IMR-90 (cell line): Measurements from ENCODE around the gene CHN2. TPM values are rescaled to one million over a fixed set of nuclear protein-coding genes. Genes with fewer than 3 reads are reported as not detected.

ENCODE experiments used
- ATAC-seq: fragments of 200-7000 bp; cut with Tn5 transposase; 2 replicates; pipeline ENCODE4 v1.9.1; 2020; ENCODE audit warnings: low read depth, mild to moderate bottlenecking, moderate library complexity
- BruUV-seq: library from RNA; stranded (reverse); fragments of 400-500 nt; replicated peaks from 2 replicates; lab custom pipeline; 2021; lab: Mats Ljungman, UMichigan
- CTCF ChIA-PET: fragments of 300-600 bp; formaldehyde crosslinking; extraction: SDS; loops from one replicate; lab custom pipeline; 2021; ENCODE audit warnings: antibody characterized with exemption; lab: Yijun Ruan, JAX
- POLR2A ChIA-PET: fragments of 300-600 bp; sonication (Branson Sonifier 250); formaldehyde crosslinking; loops from one replicate; lab custom pipeline; 2022; ENCODE audit warnings: antibody characterized with exemption; ENCODE audit not compliant: unreplicated experiment; lab: Charles Lee
- DNase-seq: peaks from one replicate; pipeline ENCODE4 v3.0.0; 2013
- H2AFZ ChIP-seq: replicated peaks from 2 replicates; pipeline ENCODE3; 2013; ENCODE audit warnings: low read length, mild to moderate bottlenecking; ENCODE audit not compliant: poor library complexity
- H2AK5ac ChIP-seq: 2 replicates; pipeline ENCODE4 v1.6.1; 2013; ENCODE audit warnings: low read depth, low read length, inconsistent platforms
- H2AK9ac ChIP-seq: replicated peaks from 2 replicates; pipeline ENCODE3; 2013; ENCODE audit warnings: mild to moderate bottlenecking, low read depth, low read length, moderate library complexity; ENCODE audit not compliant: poor library complexity
- H2BK120ac ChIP-seq: 2 replicates; pipeline ENCODE4 v1.6.1; 2013; ENCODE audit warnings: low read depth, low read length, inconsistent platforms
- H2BK15ac ChIP-seq: 3 replicates; pipeline ENCODE4 v1.6.1; 2013; ENCODE audit warnings: low read depth, low read length, inconsistent platforms
- H2BK20ac ChIP-seq: 2 replicates; pipeline ENCODE4 v1.6.1; 2013; ENCODE audit warnings: low read depth, mild to moderate bottlenecking, inconsistent platforms, low read length, moderate library complexity
- H2BK5ac ChIP-seq: 2 replicates; pipeline ENCODE4 v1.6.1; 2013; ENCODE audit warnings: mild to moderate bottlenecking, low read depth, low read length, inconsistent platforms; ENCODE audit not compliant: poor library complexity, severe bottlenecking
- H3K14ac ChIP-seq: replicated peaks from 2 replicates; pipeline ENCODE4 v1.6.1; 2013; ENCODE audit warnings: low read depth, low read length, inconsistent platforms
- H3K18ac ChIP-seq: 2 replicates; pipeline ENCODE4 v1.6.1; 2013; ENCODE audit warnings: low read depth, low read length, control low read depth
- H3K23ac ChIP-seq: 2 replicates; pipeline ENCODE4 v1.6.1; 2013; ENCODE audit warnings: low read depth, low read length, inconsistent platforms
- H3K27ac ChIP-seq: 2 replicates; pipeline ENCODE4 v1.5.1; 2013; ENCODE audit warnings: mild to moderate bottlenecking, control low read depth, low read length; ENCODE audit not compliant: insufficient read depth
- H3K27me3 ChIP-seq: 2 replicates; pipeline ENCODE4 v1.6.1; 2013; ENCODE audit warnings: low read length; ENCODE audit not compliant: control insufficient read depth, insufficient read depth
- H3K36me3 ChIP-seq: 2 replicates; pipeline ENCODE4 v1.6.1; 2013; ENCODE audit warnings: low read length, mixed read lengths; ENCODE audit not compliant: control insufficient read depth, insufficient read depth
- H3K4ac ChIP-seq: 2 replicates; pipeline ENCODE4 v1.6.1; 2013; ENCODE audit warnings: low read depth, low read length, inconsistent platforms
- H3K4me1 ChIP-seq: 2 replicates; pipeline ENCODE4 v1.6.1; 2013; ENCODE audit warnings: low read length, mixed read lengths; ENCODE audit not compliant: control insufficient read depth, insufficient read depth
- H3K4me2 ChIP-seq: 2 replicates; pipeline ENCODE4 v1.6.1; 2013; ENCODE audit warnings: low read depth, mild to moderate bottlenecking, control low read depth, low read length, moderate library complexity
- H3K4me3 ChIP-seq: 2 replicates; pipeline ENCODE4 v1.5.1; 2013; ENCODE audit warnings: low read depth, mild to moderate bottlenecking, control low read depth, low read length, moderate library complexity; ENCODE audit not compliant: insufficient read depth
- H3K56ac ChIP-seq: 2 replicates; pipeline ENCODE4 v1.6.1; 2013; ENCODE audit warnings: low read length, inconsistent platforms; ENCODE audit not compliant: insufficient read depth; ENCODE audit errors: extremely low read depth
- H3K79me1 ChIP-seq, 2 experiments: 2 replicates each; pipeline ENCODE4 v1.6.1; 2013; ENCODE audit warnings: low read length in 2 of 2, inconsistent platforms in 1 of 2, low read depth in 1 of 2
- H3K9ac ChIP-seq: 2 replicates; pipeline ENCODE4 v1.6.1; 2013; ENCODE audit warnings: low read depth, low read length, control low read depth
- H3K9me1 ChIP-seq: 2 replicates; pipeline ENCODE4 v1.6.1; 2013; ENCODE audit warnings: low read length, inconsistent platforms; ENCODE audit not compliant: insufficient read depth
- H3K9me3 ChIP-seq: 2 replicates; pipeline ENCODE4 v1.6.1; 2013; ENCODE audit warnings: low read length; ENCODE audit not compliant: control insufficient read depth, insufficient read depth
- H4K20me1 ChIP-seq: 2 replicates; pipeline ENCODE4 v1.6.1; 2013; ENCODE audit warnings: low read length, inconsistent platforms; ENCODE audit not compliant: insufficient read depth
- H4K5ac ChIP-seq: 2 replicates; pipeline ENCODE4 v1.6.1; 2013; ENCODE audit warnings: mild to moderate bottlenecking, low read depth, low read length, control low read depth
- H4K8ac ChIP-seq, 2 experiments: 2 replicates each; pipeline ENCODE4 v1.6.1; 2013; ENCODE audit warnings: low read depth in 2 of 2, low read length in 2 of 2, control low read depth in 1 of 2, inconsistent platforms in 1 of 2
- H4K91ac ChIP-seq: 2 replicates; pipeline ENCODE4 v1.6.1; 2013; ENCODE audit warnings: low read depth, low read length, inconsistent platforms; ENCODE audit not compliant: insufficient read depth
- BHLHE40 ChIP-seq: fragments of 150-350 bp; IDR thresholded peaks from 2 replicates; pipeline ENCODE4 v1.6.1; 2016; ENCODE audit warnings: mild to moderate bottlenecking, low read depth, low read length
- CEBPB ChIP-seq: IDR thresholded peaks from 2 replicates; pipeline ENCODE4 v1.6.1; 2012; ENCODE audit warnings: low read depth, low read length, improper control_type of control experiment
- CHD1 ChIP-seq: IDR thresholded peaks from 2 replicates; pipeline ENCODE4 v1.6.1; 2012; ENCODE audit warnings: low read depth, low read length, improper control_type of control experiment
- CTCF ChIP-seq: conservative IDR thresholded peaks from 2 replicates; pipeline ENCODE4 v1.5.1; 2012; ENCODE audit warnings: mild to moderate bottlenecking, low read depth, low read length, improper control_type of control experiment
- ELK1 ChIP-seq: fragments of 150-350 bp; IDR thresholded peaks from 2 replicates; pipeline ENCODE4 v1.6.1; 2016; ENCODE audit warnings: low read depth, mild to moderate bottlenecking, low read length, moderate library complexity, borderline replicate concordance
- FOS ChIP-seq: fragments of 150-350 bp; IDR thresholded peaks from 2 replicates; pipeline ENCODE4 v1.6.1; 2016; ENCODE audit warnings: low read depth, low read length
- MAFK ChIP-seq: IDR thresholded peaks from 2 replicates; pipeline ENCODE4 v1.6.1; 2012; ENCODE audit warnings: low read depth, low read length, improper control_type of control experiment
- MAZ ChIP-seq: IDR thresholded peaks from 2 replicates; pipeline ENCODE4 v1.6.1; 2012; ENCODE audit warnings: low read depth, mild to moderate bottlenecking, low read length, improper control_type of control experiment, moderate library complexity, borderline replicate concordance
- MXI1 ChIP-seq: IDR thresholded peaks from 2 replicates; pipeline ENCODE4 v1.6.1; 2012; ENCODE audit warnings: low read depth, mild to moderate bottlenecking, low read length, moderate library complexity, borderline replicate concordance
- NFE2L2 ChIP-seq: fragments of 150-350 bp; IDR thresholded peaks from 2 replicates; pipeline ENCODE4 v1.6.1; 2016; ENCODE audit warnings: low read depth, mild to moderate bottlenecking, low read length
- POLR2A ChIP-seq: IDR thresholded peaks from 2 replicates; pipeline ENCODE4 v1.6.1; 2012; ENCODE audit warnings: mild to moderate bottlenecking, low read depth, low read length
- RAD21 ChIP-seq: IDR thresholded peaks from 2 replicates; pipeline ENCODE4 v1.6.1; 2012; ENCODE audit warnings: low read length, improper control_type of control experiment
- RCOR1 ChIP-seq: IDR thresholded peaks from 2 replicates; pipeline ENCODE4 v1.6.1; 2012; ENCODE audit warnings: mild to moderate bottlenecking, low read length, improper control_type of control experiment; ENCODE audit not compliant: insufficient replicate concordance
- RFX5 ChIP-seq: IDR thresholded peaks from 2 replicates; pipeline ENCODE4 v1.8.0; 2012; ENCODE audit warnings: low read depth, mild to moderate bottlenecking, low read length, moderate library complexity
- SMC3 ChIP-seq: fragments of 150-350 bp; IDR thresholded peaks from 2 replicates; pipeline ENCODE4 v1.6.1; 2016; ENCODE audit warnings: low read depth, mild to moderate bottlenecking, antibody characterized with exemption, low read length, moderate library complexity
- USF2 ChIP-seq: fragments of 150-350 bp; IDR thresholded peaks from 2 replicates; pipeline ENCODE4 v1.6.1; 2017; ENCODE audit warnings: mild to moderate bottlenecking, antibody characterized with exemption, low read length, low read depth
- WGBS, 2 experiments: methylation state at CpG; one replicate each; pipeline versions ENCODE4 v1.1.5 to v1.1.7; 2013; ENCODE audit warnings: missing lambda C conversion rate in 2 of 2; ENCODE audit not compliant: insufficient read length in 1 of 2; ENCODE audit errors: extremely low coverage in 2 of 2; 5-methylcytosine and 5-hydroxymethylcytosine counted together
- dilution Hi-C: fragments of 300-500 bp; cut with HindIII; formaldehyde crosslinking; loops from one replicate; pipeline ENCODE4 v1.14.3; 2018; ENCODE audit warnings: low sequenced_read_pairs; ENCODE audit not compliant: unreplicated experiment
- in situ Hi-C: fragments of 300-500 bp; cut with MboI; formaldehyde crosslinking; loops from 3 replicates; pipeline ENCODE4 v1.14.3; 2019; ENCODE audit warnings: low sequenced_read_pairs, inconsistent platforms, mixed read lengths
- intact Hi-C: fragments of 100-400 bp; cut with micrococcal nuclease; formaldehyde crosslinking; loops from 2 replicates; pipeline ENCODE4 v1.10.0; 2022
- polyA plus RNA-seq, 3 experiments: library from polyadenylated mRNA; depleted of rRNA; stranded (reverse); fragments of >200 nt; gene quantifications; 2 replicates each; pipeline ENCODE4 v1.2.3, GENCODE V29; 2012; ENCODE audit warnings: low replicate concordance in 1 of 3
- total RNA-seq: library from RNA; depleted of rRNA; stranded (reverse); fragments of >200 nt; gene quantifications from 2 replicates; pipeline ENCODE4 v1.2.3, GENCODE V29; 2012

Gene CHN2
- total and polyA plus RNA-seq, 2 of the 4 experiments (the other 2 are of a cell fraction): not detected

- Histone ChIP-seq H3K36me3 (no peaks in the 10 kb centered on the region), H2BK20ac (no peak overlapping the region), H3K27ac (no peak overlapping the region), H3K14ac (no peak overlapping the region), H4K5ac (no peak overlapping the region), H2AFZ (no peak overlapping the region), H3K18ac (no peak overlapping the region), H2BK15ac (no peak overlapping the region), H3K9ac (no peak overlapping the region), H2AK5ac (no peak overlapping the region), H3K79me1 (no peaks in the 10 kb centered on the region), H3K27me3 (no peaks in the 10 kb centered on the region), H3K56ac (no peak overlapping the region), H3K9me1 (no peaks in the 10 kb centered on the region), H3K9me3 (no peaks in the 10 kb centered on the region), H3K23ac (no peak overlapping the region), H3K4me2 (no peak overlapping the region), H2BK120ac (no peak overlapping the region), H3K4ac (no peak overlapping the region), H4K20me1 (no peaks in the 10 kb centered on the region), H4K8ac (no peak overlapping the region), H2AK9ac (no peak overlapping the region), H2BK5ac (no peak overlapping the region), H4K91ac (no peak overlapping the region), H3K4me3 (no peak overlapping the region), H3K4me1 (no peaks in the 10 kb centered on the region)
- no peak for TF ChIP-seq BHLHE40
- no peak for TF ChIP-seq MAZ
- no peak for TF ChIP-seq RFX5
- TF ChIP-seq CHD1: no peak
- TF ChIP-seq MAFK: no peak
- TF ChIP-seq SMC3: no peak
- no peak for TF ChIP-seq POLR2A
- TF ChIP-seq USF2: no peak
- TF ChIP-seq FOS: no peak
- TF ChIP-seq CTCF: no peak
- no peak for TF ChIP-seq RCOR1
- TF ChIP-seq ELK1: no peak
- TF ChIP-seq CEBPB: no peak
- no peak for TF ChIP-seq RAD21
- no peak for TF ChIP-seq MXI1
- no peak for TF ChIP-seq NFE2L2
- BruUV-seq: no TSS peak
- ATAC-seq (no peak), DNase-seq (no peak)
- in situ Hi-C loops: no loop called here
- no CpG with 5 or more reads among the region's 1 CpG for WGBS, 2 experiments
- ChIA-PET CTCF (no interaction called here), POLR2A (no interaction called here)
- dilution Hi-C loops: no loop called here
- intact Hi-C loops: no loop called here
Measured at GRCh38 chr7:29239638-29240037, 45.1 kb downstream of the CHN2 start.
